ENCODE data around the gene GHR.
A peak's percentile ranks its signal among the peaks of the same experiment; 100 is the strongest.
"Not testable (repeated sequence)": the region's sequence is repeated elsewhere in the genome, so short reads cannot be mapped to it uniquely, and the experiment has no call there.

Gene GHR

GRCh38 chr5:42648036-42648435, 224.8 kb downstream of the GHR start:
- DNase-seq (ENCODE audit: low read depth in 2 of 2): no peak
- TF ChIP-seq CTCF (IDR thresholded peaks at IDR 0.05; ENCODE audit: low read depth, low read length): no peak
- no peak overlapping the region for H3K4me3 ChIP-seq (replicated peaks in 1 of 2; ENCODE audit: low read depth in 2 of 2, low read length in 2 of 2)

- TF ChIP-seq CTCF (IDR thresholded peaks at IDR 0.05; ENCODE audit: low read depth, low read length): no peak
- no peak overlapping the region for H3K4me3 ChIP-seq (replicated peaks in 1 of 2; ENCODE audit: low read depth in 2 of 2, low read length in 2 of 2)
- DNase-seq (ENCODE audit: low read depth in 2 of 2): no peak
Measured at GRCh38 chr5:42648915-42649314, 225.7 kb downstream of the GHR start.

DNA sequence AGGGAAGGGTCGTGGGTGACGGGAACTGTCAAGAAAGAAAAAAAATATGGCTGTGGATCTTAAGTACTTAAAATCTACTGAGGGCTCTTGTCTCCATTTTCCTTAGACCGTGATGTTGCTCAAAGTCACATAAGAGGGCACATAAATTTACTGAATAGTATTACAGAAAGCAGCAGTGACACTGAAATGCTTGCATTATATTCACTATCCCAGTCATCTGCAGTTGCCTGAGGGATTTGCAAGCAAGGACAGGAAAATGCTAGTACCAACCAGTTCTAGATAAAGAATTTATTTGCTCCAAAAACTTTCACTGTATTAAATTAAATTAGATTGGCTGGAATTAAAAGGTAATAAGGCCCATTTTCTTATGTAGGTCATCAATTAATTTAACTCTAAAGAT, 226.8 kb downstream of the GHR start:
- H3K4me3 ChIP-seq (replicated peaks in 1 of 2; ENCODE audit: low read depth in 2 of 2, low read length in 2 of 2): no peak overlapping the region
- no peak for TF ChIP-seq CTCF (IDR thresholded peaks at IDR 0.05; ENCODE audit: low read depth, low read length)
- no peak for DNase-seq (ENCODE audit: low read depth in 2 of 2)

- DNase-seq (ENCODE audit: low read depth in 2 of 2): no peak
- no peak overlapping the region for H3K4me3 ChIP-seq (replicated peaks in 1 of 2; ENCODE audit: low read depth in 2 of 2, low read length in 2 of 2)
- no peak for TF ChIP-seq CTCF (IDR thresholded peaks at IDR 0.05; ENCODE audit: low read depth, low read length)
Measured at GRCh38 chr5:42653705-42654104, 230.5 kb downstream of the GHR start.

DNA sequence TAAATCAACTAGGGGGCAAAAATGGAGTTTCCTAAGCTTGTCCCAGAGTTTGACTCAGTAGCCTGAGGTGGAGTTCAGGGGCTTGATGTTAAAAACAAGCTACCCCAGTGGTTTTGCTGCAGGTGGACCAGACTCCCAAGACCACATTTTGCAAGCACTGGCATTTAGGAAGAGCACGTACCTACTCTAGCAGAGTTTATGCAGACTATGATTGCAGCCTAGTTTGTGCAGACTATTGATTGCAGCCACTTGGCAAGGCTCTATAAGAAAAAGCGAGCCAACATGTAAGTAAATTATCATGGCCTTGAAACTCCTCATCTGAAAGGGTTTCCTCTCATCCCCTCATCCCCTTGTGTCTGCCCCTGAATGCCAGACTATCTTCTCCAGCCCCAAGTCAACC, 231.4 kb downstream of the GHR start:
- no peak overlapping the region for H3K4me3 ChIP-seq (replicated peaks in 1 of 2; ENCODE audit: low read depth in 2 of 2, low read length in 2 of 2)
- DNase-seq (ENCODE audit: low read depth in 2 of 2): no peak
- no peak for TF ChIP-seq CTCF (IDR thresholded peaks at IDR 0.05; ENCODE audit: low read depth, low read length)

DNA sequence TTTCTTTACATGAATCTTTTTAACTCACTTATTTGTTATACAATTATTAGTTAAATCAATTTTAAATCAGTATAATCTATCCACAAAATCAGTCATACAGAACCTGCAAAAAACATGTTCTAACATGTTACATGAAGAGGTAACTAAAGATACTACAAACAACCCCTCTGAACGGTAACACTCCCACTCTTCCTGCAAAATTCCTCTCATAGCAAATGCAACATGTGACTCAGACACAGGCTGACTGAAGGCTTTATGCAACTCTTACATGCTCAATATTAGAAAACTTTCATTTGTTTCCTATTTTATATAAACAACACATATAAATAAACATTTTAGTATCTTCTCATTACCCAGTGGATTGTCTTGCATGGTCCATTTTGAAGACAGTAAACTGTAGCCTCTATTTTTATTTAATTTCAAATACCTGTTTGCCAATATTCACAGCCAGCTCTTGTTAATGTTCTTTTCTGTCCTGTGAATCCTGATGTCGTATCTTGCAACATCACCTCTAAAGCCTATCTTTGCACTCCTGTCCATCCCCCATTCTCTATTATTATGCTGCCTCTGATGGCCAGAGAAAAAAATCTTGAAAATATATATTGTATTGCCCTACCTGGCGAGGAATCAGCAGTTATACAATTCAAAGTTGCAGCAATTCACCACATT, 232.9 kb downstream of the GHR start:
- no peak for TF ChIP-seq CTCF (IDR thresholded peaks at IDR 0.05; ENCODE audit: low read depth, low read length)
- no peak overlapping the region for H3K4me3 ChIP-seq (replicated peaks in 1 of 2; ENCODE audit: low read depth in 2 of 2, low read length in 2 of 2)
- peak; percentile 32 to 57 for DNase-seq (ENCODE audit: low read depth in 2 of 2)

DNA sequence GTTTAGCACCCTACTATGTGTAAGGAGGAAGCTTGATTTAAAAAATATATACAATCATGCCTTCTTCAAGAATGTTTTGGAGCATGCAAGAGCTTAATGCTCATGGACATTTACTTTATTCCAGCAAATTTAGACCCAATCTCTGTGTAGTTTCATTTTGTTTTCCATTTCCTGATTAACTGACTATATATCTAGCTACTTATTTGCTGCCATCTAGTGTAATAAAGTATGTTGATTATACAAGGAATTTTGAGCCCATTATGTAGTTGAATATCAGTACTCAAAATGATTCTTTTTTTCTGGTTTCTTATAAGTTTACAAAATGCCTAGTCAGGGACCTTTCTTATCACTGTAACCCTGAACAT, 233.4 kb downstream of the GHR start:
- DNase-seq (ENCODE audit: low read depth in 2 of 2): peak; percentile 34 to 38
- TF ChIP-seq CTCF (IDR thresholded peaks at IDR 0.05; ENCODE audit: low read depth, low read length): no peak
- no peak overlapping the region for H3K4me3 ChIP-seq (replicated peaks in 1 of 2; ENCODE audit: low read depth in 2 of 2, low read length in 2 of 2)

- not testable (repeated sequence) for DNase-seq (ENCODE audit: low read depth in 2 of 2); H3K4me3 ChIP-seq (replicated peaks in 1 of 2; ENCODE audit: low read depth in 2 of 2, low read length in 2 of 2)
Measured at GRCh38 chr5:42659869-42660268, 236.6 kb downstream of the GHR start.

All from cardiac fibroblast (primary cell).